Measurements from ENCODE around the gene NSUN4. TPM values are rescaled to one million over a fixed set of nuclear protein-coding genes. Genes with fewer than 3 reads are reported as not detected.

NSUN4 gene
- total and polyA plus RNA-seq, 2 donors (not counting 1 experiment from before 2014, with no cell fraction given) = 21.3 to 33.7 TPM

- intact Hi-C loops (cut with micrococcal nuclease) = no loop called here
- H3K4me3 ChIP-seq (ENCODE audit: control extremely low read depth in 1 of 5, extremely low read depth in 1 of 5, insufficient read depth in 1 of 5, low read depth in 2 of 5, low read length in 4 of 5) = no peak overlapping the region
- H3K79me2 ChIP-seq (ENCODE audit: control insufficient read depth, insufficient read depth, low read length) = no peaks in the 10 kb centered on the region
- ChIA-PET POLR2A (no interaction called here), CTCF (interaction anchor here (0.7 to 2.3 kb wide), 3 partner anchors 120 to 401 kb away, joined by 3 to 10 read pairs (median 3); no protein-coding TSS in a partner anchor)
- H3K9ac ChIP-seq (ENCODE audit: low read length) = no peak overlapping the region
- TF ChIP-seq EZH2 (IDR thresholded peaks at IDR 0.05; ENCODE audit: borderline replicate concordance, insufficient read depth, low read depth, low read length, poor library complexity, severe bottlenecking) (no peak), CTCF (IDR thresholded peaks at IDR 0.05) (no peak)
- no peaks in the 10 kb centered on the region for H4K20me1 ChIP-seq (ENCODE audit: control insufficient read depth, insufficient read depth, low read length, poor library complexity, severe bottlenecking)
- no peak overlapping the region for H2AFZ ChIP-seq (ENCODE audit: insufficient read depth, low read depth, low read length, poor library complexity, severe bottlenecking)
- Mint-ChIP-seq H3K9me3 (ENCODE audit: insufficient read depth) (no peaks in the 10 kb centered on the region), H3K27me3 (no peaks in the 10 kb centered on the region), H3K4me3 (no peak overlapping the region), H3K27ac (no peak overlapping the region), H3K4me1 (no peaks in the 10 kb centered on the region)
- ATAC-seq (ENCODE audit: low read depth) (no peak), DNase-seq (no peak)
- no peaks in the 10 kb centered on the region for H3K36me3 ChIP-seq (replicated peaks in 1 of 2; ENCODE audit: control extremely low read depth in 1 of 2, control insufficient read depth in 1 of 2, extremely low read depth in 1 of 2, insufficient read depth in 2 of 2, low read length in 1 of 2)
- H3K4me1 ChIP-seq (ENCODE audit: control insufficient read depth in 2 of 2, insufficient read depth in 2 of 2, low read length in 2 of 2) = no peaks in the 10 kb centered on the region
- 93% methylated on average over 7 of the region's 9 CpGs for WGBS (ENCODE audit: insufficient coverage)
- H3K4me2 ChIP-seq (replicated peaks; ENCODE audit: low read depth, low read length, poor library complexity, severe bottlenecking) = no peak overlapping the region
- no peaks in the 10 kb centered on the region for H3K9me3 ChIP-seq (ENCODE audit: control extremely low read depth in 1 of 3, control insufficient read depth in 2 of 3, insufficient read depth in 1 of 3, low read length in 2 of 3)
- no peaks in the 10 kb centered on the region for H3K27me3 ChIP-seq (replicated peaks in 1 of 4; ENCODE audit: control extremely low read depth in 1 of 4, control insufficient read depth in 3 of 4, insufficient read depth in 4 of 4, low read length in 3 of 4)
- H3K27ac ChIP-seq (ENCODE audit: low read length in 2 of 2) = no peak overlapping the region
Observed at GRCh38 chr1:46407636-46408035, 67.0 kb downstream of the NSUN4 start.

- ChIA-PET CTCF (interaction anchor here (1.4 to 2.3 kb wide), 3 partner anchors 8 to 316 kb away, joined by 3 to 10 read pairs (median 4); no protein-coding TSS in a partner anchor), POLR2A (no interaction called here)
- Histone ChIP-seq H3K4me2 (replicated peaks; ENCODE audit: low read depth, low read length, poor library complexity, severe bottlenecking) (no peak overlapping the region), H3K27me3 (replicated peaks in 1 of 4; ENCODE audit: control extremely low read depth in 1 of 4, control insufficient read depth in 3 of 4, insufficient read depth in 4 of 4, low read length in 3 of 4) (no peaks in the 10 kb centered on the region), H2AFZ (ENCODE audit: insufficient read depth, low read depth, low read length, poor library complexity, severe bottlenecking) (no peak overlapping the region), H3K4me1 (ENCODE audit: control insufficient read depth in 2 of 2, insufficient read depth in 2 of 2, low read length in 2 of 2) (no peaks in the 10 kb centered on the region), H3K79me2 (ENCODE audit: control insufficient read depth, insufficient read depth, low read length) (no peaks in the 10 kb centered on the region), H4K20me1 (ENCODE audit: control insufficient read depth, insufficient read depth, low read length, poor library complexity, severe bottlenecking) (no peaks in the 10 kb centered on the region), H3K36me3 (replicated peaks in 1 of 2; ENCODE audit: control extremely low read depth in 1 of 2, control insufficient read depth in 1 of 2, extremely low read depth in 1 of 2, insufficient read depth in 2 of 2, low read length in 1 of 2) (no peaks in the 10 kb centered on the region), H3K9ac (ENCODE audit: low read length) (no peak overlapping the region), H3K9me3 (ENCODE audit: control extremely low read depth in 1 of 3, control insufficient read depth in 2 of 3, insufficient read depth in 1 of 3, low read length in 2 of 3) (no peaks in the 10 kb centered on the region), H3K27ac (ENCODE audit: low read length in 2 of 2) (no peak overlapping the region), H3K4me3 (ENCODE audit: control extremely low read depth in 1 of 5, extremely low read depth in 1 of 5, insufficient read depth in 1 of 5, low read depth in 2 of 5, low read length in 4 of 5) (no peak overlapping the region)
- ATAC-seq (ENCODE audit: low read depth) (no peak), DNase-seq (no peak)
- TF ChIP-seq EZH2 (IDR thresholded peaks at IDR 0.05; ENCODE audit: borderline replicate concordance, insufficient read depth, low read depth, low read length, poor library complexity, severe bottlenecking) = no peak
- no peak for TF ChIP-seq CTCF (IDR thresholded peaks at IDR 0.05)
- no peaks in the 10 kb centered on the region for H3K27me3 Mint-ChIP-seq
- no peak overlapping the region for H3K27ac Mint-ChIP-seq
- no peaks in the 10 kb centered on the region for H3K4me1 Mint-ChIP-seq
- H3K4me3 Mint-ChIP-seq = no peak overlapping the region
- H3K9me3 Mint-ChIP-seq (ENCODE audit: insufficient read depth) = no peaks in the 10 kb centered on the region
- intact Hi-C loops (cut with micrococcal nuclease) = no loop called here
- 98% methylated on average over 10 of the region's 12 CpGs for WGBS (ENCODE audit: insufficient coverage)
Observed at GRCh38 chr1:46408356-46409062, 67.9 kb downstream of the NSUN4 start.

Data from B cell (primary cell).